Muscle of arm (tissue), 14 donors: ENCODE measurements around the gene GNG11. TPM values are rescaled to one million over a fixed set of nuclear protein-coding genes. Genes with fewer than 3 reads are reported as not detected.
A peak's percentile ranks its signal among the peaks of the same experiment; 100 is the strongest.

Experiments used
- DNase-seq: peaks from one replicate; pipeline ENCODE4 v3.0.0-alpha.2; 2013
- long read RNA-seq, 11 donors: transcript quantifications; one replicate each; lab custom pipeline, GENCODE V29; 2026
- polyA plus RNA-seq, 12 donors: library from polyadenylated mRNA; unstranded; fragments of 120-200 nt; gene quantifications; one replicate each; pipeline ENCODE4 v1.2.1, GENCODE V29; 2013; ENCODE audit not compliant: insufficient read length in 12 of 12

The GNG11 gene
- 10 to 100 TPM in 11 of 12 donors, not detected in 1; 27.1 to 40.9 (median 30.9) TPM for polyA plus RNA-seq
- long read RNA-seq, donor 1, transcript GNG11-201 (2 exons, 3,055 nt), result major isoform, 46 of 46 reads
- long read RNA-seq, donor 1, partial matches to known transcripts, result 0 of 46 reads
- long read RNA-seq, donor 1, other reads (novel, unspliced or antisense), result 0 of 46 reads
- long read RNA-seq, donor 2, transcript GNG11-201 (2 exons, 3,055 nt), result major isoform, 110 of 110 reads
- long read RNA-seq, donor 2, partial matches to known transcripts, result 0 of 110 reads
- long read RNA-seq, donor 2, other reads (novel, unspliced or antisense), result 0 of 110 reads
- long read RNA-seq, donor 3, transcript GNG11-201 (2 exons, 3,055 nt), result major isoform, 59 of 69 reads
- long read RNA-seq, donor 3, partial matches to known transcripts, result 10 of 69 reads
- long read RNA-seq, donor 3, other reads (novel, unspliced or antisense), result 0 of 69 reads
- long read RNA-seq, donor 4, transcript GNG11-201 (2 exons, 3,055 nt), result major isoform, 50 of 50 reads
- long read RNA-seq, donor 4, partial matches to known transcripts, result 0 of 50 reads
- long read RNA-seq, donor 4, other reads (novel, unspliced or antisense), result 0 of 50 reads
- long read RNA-seq, donor 5, transcript GNG11-201 (2 exons, 3,055 nt), result major isoform, 149 of 161 reads
- long read RNA-seq, donor 5, partial matches to known transcripts, result 12 of 161 reads
- long read RNA-seq, donor 5, other reads (novel, unspliced or antisense), result 0 of 161 reads
- long read RNA-seq, donor 6, transcript GNG11-201 (2 exons, 3,055 nt), result major isoform, 60 of 60 reads
- long read RNA-seq, donor 6, partial matches to known transcripts, result 0 of 60 reads
- long read RNA-seq, donor 6, other reads (novel, unspliced or antisense), result 0 of 60 reads
- long read RNA-seq, donor 7, transcript GNG11-201 (2 exons, 3,055 nt), result major isoform, 79 of 79 reads
- long read RNA-seq, donor 7, partial matches to known transcripts, result 0 of 79 reads
- long read RNA-seq, donor 7, other reads (novel, unspliced or antisense), result 0 of 79 reads
- long read RNA-seq, donor 8, transcript GNG11-201 (2 exons, 3,055 nt), result major isoform, 94 of 94 reads
- long read RNA-seq, donor 8, partial matches to known transcripts, result 0 of 94 reads
- long read RNA-seq, donor 8, other reads (novel, unspliced or antisense), result 0 of 94 reads
- long read RNA-seq, donor 9, transcript GNG11-201 (2 exons, 3,055 nt), result major isoform, 85 of 85 reads
- long read RNA-seq, donor 9, partial matches to known transcripts, result 0 of 85 reads
- long read RNA-seq, donor 9, other reads (novel, unspliced or antisense), result 0 of 85 reads
- long read RNA-seq, donor 10, transcript GNG11-201 (2 exons, 3,055 nt), result major isoform, 72 of 72 reads
- long read RNA-seq, donor 10, partial matches to known transcripts, result 0 of 72 reads
- long read RNA-seq, donor 10, other reads (novel, unspliced or antisense), result 0 of 72 reads
- long read RNA-seq, donor 11, transcript GNG11-201 (2 exons, 3,055 nt), result major isoform, 127 of 141 reads
- long read RNA-seq, donor 11, partial matches to known transcripts, result 14 of 141 reads
- long read RNA-seq, donor 11, other reads (novel, unspliced or antisense), result 0 of 141 reads

DNA sequence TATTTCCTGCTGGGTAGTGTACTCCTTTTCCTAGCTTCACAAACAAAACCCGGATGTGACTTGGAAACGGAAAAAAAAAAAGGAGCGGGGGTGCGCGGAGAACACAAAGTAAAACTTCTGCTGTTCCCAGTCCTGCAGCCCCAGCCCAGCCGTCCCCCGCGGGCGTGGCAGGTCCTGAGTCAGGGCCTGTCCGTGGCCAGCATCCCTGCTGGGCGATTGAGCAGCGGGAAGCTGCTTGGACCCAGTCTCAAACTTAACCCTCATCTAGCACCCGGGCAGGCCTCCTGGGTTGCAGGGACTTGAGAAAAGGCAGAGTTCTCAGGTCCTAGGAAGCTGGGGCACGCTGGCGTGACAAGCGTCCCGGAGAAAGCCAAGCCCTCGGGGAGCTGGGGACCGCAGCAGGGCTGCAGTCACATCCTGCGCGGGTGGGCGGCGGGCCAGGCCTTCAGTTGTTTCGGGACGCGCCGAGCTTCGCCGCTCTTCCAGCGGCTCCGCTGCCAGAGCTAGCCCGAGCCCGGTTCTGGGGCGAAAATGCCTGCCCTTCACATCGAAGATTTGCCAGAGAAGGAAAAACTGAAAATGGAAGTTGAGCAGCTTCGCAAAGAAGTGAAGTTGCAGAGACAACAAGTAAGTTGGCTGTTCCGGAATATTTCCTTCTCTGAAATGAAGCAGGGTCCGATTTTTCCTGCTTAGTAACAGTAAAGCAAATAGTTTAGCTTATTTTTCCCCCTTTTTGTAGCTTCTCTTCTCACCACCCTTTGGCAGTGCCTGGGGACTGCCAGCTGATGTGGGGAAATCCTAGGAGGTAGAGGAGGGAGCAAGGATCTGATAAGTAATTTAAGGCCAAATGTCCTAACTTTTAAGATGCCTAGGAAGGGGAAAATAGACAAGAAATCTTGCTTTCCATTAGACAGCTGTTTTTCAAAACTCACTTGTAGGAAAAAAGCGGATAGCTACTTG lies at the start of gene GNG11:
Gene GNG11 (plus strand): TSS at position 129 of the 960 bp plus-strand sequence. CDS start 403 bp downstream, at position 532.
- DNase-seq, result peak; percentile 85

DNA sequence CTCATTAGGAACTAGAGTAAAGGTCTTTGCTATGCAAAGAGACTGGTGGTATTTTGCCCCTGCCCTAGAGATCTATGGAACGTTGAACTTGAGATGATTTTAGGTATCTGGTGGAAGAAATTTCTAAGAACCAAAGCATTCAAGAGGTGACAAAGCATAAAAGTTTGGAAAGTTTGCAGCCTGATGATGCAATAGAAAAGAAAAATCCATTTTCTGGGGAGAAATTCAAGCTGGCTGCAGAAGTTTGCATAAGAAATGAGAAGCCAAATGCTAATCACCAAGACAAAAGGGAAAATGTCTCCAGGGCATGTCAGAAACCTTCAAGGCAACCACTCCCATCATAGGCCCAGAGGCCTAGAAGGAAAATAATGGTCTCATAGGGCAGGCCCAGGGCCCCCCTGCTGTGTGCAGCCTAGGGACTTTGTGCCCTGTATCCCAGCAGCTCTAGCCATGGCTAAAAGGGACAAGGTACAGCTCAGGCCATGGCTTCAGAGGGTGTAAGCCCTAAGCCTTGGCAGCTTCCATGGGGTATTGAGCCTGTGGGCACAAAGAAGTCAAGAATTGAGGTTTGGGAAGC lies 47.4 kb upstream of the GNG11 start:
- DNase-seq, result no peak

DNA sequence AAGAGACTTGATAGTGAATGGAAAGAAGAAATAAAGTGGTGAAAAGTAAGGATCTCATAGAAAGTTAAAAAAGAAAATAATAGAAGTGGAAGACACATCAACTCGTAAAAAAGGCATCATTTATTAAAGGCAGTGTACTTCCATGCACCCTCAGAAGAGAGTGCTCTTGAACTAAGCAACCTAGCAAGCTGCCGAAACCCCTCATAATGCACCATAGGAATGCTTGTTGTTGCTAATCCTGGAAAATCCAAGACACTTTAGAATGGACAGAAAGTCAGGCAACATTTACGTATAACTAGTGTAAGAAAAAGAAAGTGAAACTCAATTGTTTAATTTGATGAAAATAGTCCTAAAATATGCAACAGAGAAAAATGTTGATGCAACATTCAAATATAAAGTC lies 43.8 kb upstream of the GNG11 start:
- no peak for DNase-seq

DNA sequence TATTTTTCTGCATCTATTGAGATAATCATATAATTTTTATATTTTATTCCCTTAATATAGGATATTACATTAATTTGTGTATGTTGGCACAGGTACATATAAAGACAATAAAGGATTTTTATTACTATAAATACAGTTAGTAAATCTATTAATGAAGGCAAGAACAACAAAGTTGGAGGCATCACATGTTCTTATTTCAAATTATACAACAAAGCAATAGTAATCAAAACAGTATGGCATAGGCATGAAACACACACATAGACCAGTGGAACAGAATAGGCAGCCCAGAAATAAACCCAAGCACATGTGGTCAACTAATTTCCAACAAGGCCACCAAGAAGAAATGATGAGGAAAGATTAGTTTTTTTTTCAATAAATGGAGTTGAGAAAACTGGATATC lies 42.2 kb upstream of the GNG11 start:
- DNase-seq, result no peak

DNA sequence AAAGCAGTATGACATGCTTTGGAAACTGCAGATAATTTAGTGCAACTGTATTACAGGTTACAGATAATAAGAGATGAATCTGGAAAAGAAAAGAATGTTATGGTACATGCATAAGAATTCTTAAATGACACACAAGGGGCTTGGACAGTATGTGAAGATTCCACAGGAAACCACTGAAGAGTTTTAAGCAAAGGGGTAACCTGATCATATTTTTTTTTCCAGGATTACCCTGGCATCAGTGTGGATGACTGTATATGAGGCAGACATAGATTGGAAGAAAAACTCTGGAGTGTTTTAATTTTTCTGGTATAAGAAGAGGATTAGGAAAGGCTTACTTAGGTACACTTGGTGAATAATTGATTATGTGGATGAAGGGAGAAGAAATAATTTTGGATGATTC lies 39.1 kb upstream of the GNG11 start:
- no peak for DNase-seq

DNA sequence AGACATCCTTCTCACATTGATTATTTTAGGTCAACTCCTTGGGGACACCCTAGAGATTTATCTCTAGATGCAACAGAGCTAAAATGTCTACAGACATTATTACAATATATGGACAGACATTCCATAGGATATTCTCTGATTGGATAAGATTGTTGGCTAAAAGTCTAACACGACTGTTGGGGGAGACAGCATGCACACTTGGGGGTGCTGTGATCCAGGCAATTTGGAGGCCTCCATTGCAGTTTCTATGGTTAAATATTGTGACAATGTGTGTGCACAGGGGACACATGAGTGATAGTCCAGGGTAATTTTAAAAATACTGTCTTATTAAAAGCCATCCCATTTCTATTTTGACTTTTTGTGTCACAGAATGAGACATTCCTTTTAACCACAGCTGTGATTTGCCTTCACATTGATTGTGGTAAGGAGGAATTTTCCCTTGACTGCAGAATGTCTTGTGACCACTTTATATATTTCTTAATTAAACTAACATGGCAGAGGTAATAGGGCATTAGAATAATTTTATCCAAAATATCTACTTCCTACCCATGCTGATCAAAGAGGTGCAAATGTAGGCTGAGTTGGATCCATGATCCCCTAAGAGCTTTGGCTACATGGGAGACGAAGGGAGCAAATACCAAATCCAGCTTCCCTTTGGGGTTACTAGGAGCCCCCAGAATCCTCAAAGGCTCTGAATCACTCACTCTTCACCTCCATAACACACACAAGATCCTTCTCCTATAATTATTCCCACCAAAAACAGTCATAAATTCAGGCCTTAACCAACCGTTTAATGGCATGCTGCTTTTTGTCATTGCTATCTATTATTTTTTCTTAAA lies 38.2 kb upstream of the GNG11 start:
- no peak for DNase-seq

GRCh38 chr7:93883917-93884345 lies 37.6 kb upstream of the GNG11 start:
- DNase-seq, result no peak

- DNase-seq, result no peak
Measured at GRCh38 chr7:93884541-93884940, 37.0 kb upstream of the GNG11 start.

GRCh38 chr7:93889261-93889660 lies 32.3 kb upstream of the GNG11 start:
- DNase-seq, result no peak

GRCh38 chr7:93890041-93890463 lies 31.5 kb upstream of the GNG11 start:
- DNase-seq, result peak; percentile 26

- DNase-seq, result peak; percentile 15
Measured at GRCh38 chr7:93890464-93891068, 31.0 kb upstream of the GNG11 start, which contains the start of gene TFPI2. TSS of gene TFPI2 (minus strand) at chr7:93890753. CDS start at chr7:93890678, 75 bp downstream.

DNA sequence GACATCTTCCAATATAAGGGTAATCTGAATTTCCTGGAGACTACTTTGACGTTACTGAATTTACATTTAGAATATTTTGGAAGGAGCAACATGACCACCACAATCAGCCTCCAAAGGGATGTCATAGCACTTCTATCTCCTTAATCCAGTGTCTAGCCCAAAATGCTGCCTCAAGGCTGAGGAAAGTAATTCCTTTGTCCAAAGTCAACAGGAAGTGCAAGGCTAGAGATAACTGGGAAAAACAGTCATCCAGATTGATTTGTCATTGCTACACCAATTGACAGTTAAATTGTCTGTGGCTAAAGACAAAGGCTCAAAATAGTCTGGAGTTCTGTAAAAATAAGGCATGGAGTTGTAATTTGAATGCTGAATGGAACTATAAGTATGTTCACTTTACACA lies 27.1 kb upstream of the GNG11 start:
- no peak for DNase-seq

GRCh38 chr7:93894966-93895640 lies 26.4 kb upstream of the GNG11 start:
- no peak for DNase-seq

DNA sequence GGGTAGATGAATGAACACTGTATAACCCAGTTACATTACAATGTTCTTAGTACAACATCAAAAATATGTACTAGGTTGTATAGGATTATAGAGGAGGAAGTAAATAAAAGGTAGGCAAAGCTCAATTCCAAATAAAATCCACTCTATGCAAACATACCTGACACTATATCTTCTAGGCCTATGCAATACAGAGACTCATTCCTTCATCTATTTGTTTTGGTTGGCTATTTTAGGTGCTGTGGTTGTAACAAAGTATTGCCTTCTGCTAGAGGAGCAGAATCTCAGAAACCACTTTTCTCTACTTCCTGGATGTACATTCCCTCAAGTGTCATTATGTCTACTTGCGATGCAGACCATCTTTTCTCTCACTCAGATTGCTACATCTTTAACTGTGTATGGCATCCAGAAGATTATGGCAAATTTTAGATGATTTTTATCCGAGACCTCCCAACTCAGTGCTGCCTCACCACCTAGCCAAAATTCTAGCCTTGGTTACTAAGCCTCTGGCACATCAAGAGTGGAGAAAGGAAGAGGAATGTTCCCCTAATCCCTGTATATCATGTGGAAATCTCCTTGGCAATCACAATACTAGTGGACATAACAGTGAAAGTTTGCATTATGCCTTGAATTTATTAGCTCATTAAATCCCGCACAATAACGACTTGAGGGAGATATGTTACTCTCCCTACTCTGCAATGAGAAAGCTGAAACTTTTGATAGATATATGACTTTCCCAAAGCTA lies 25.5 kb upstream of the GNG11 start:
- no peak for DNase-seq

GRCh38 chr7:93897680-93898079 lies 23.9 kb upstream of the GNG11 start:
- DNase-seq, result no peak

DNA sequence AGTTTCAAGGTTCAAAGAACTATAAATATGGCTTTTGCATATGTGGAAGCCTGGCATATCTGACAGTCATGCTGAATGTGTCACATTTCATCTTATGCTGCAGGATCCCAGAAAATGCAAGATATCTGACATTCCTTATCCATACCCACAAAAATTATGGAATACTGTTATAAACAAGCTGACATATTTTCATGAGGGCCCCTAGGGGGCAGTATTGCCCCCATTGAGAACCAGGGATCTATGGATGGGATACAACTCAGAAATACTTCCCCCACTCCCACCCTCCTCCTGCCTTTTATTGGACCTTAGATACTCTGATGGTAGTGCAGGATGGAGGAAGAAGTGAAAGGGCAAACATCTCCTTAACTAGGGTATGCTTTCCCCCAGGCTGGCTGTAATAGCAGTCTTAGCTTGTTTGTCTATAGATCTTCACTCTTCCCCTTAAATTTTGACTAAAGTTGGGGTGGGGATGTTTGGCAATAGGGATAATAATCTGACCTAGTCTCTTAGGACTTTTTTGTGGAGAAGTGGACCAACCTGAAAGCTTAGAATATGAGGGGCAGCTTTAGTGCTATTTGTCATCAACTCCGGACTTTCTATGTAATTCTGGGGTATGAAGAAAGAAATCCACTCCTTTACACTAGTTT lies 18.6 kb upstream of the GNG11 start:
- peak; percentile 56 for DNase-seq
